HG03342 (cell line): ENCODE measurements around the gene NFATC1.

ENCODE experiments used
- ATAC-seq: cut with Tn5 transposase; IDR thresholded peaks from one replicate; pipeline ENCODE4 v1.9.1; 2021; ENCODE audit warnings: mild to moderate bottlenecking, moderate library complexity; ENCODE audit not compliant: unreplicated experiment

The NFATC1 gene

GRCh38 chr18:79395761-79396404 lies at the start of gene NFATC1:
TSS of gene NFATC1 (plus strand) at chr18:79395930. CDS start at chr18:79396225, 295 bp downstream.
- ATAC-seq: no peak

GRCh38 chr18:79345981-79346380 lies 49.7 kb upstream of the NFATC1 start:
- no peak for ATAC-seq

- no peak for ATAC-seq
Measured at GRCh38 chr18:79348066-79348465, 47.7 kb upstream of the NFATC1 start.

GRCh38 chr18:79352432-79352831 lies 43.3 kb upstream of the NFATC1 start:
- ATAC-seq: no peak

- no peak for ATAC-seq
Measured at GRCh38 chr18:79353267-79353666, 42.5 kb upstream of the NFATC1 start.

- ATAC-seq: no peak
Measured at GRCh38 chr18:79354350-79354749, 41.4 kb upstream of the NFATC1 start.

- ATAC-seq: peak; percentile 38
Measured at GRCh38 chr18:79355433-79356335, 40.0 kb upstream of the NFATC1 start.

- ATAC-seq: peak; percentile 96
Measured at GRCh38 chr18:79356435-79356834, 39.3 kb upstream of the NFATC1 start.

- no peak for ATAC-seq
Measured at GRCh38 chr18:79360933-79361332, 34.8 kb upstream of the NFATC1 start.

GRCh38 chr18:79361766-79362522 lies 33.8 kb upstream of the NFATC1 start:
- ATAC-seq: no peak

GRCh38 chr18:79365701-79366100 lies 30.0 kb upstream of the NFATC1 start:
- no peak for ATAC-seq

- no peak for ATAC-seq
Measured at GRCh38 chr18:79366177-79367094, 29.3 kb upstream of the NFATC1 start.

- ATAC-seq: no peak
Measured at GRCh38 chr18:79367480-79367879, 28.2 kb upstream of the NFATC1 start.

GRCh38 chr18:79367989-79368388 lies 27.7 kb upstream of the NFATC1 start:
- ATAC-seq: no peak

- ATAC-seq: no peak
Measured at GRCh38 chr18:79368681-79369080, 27.0 kb upstream of the NFATC1 start.

- peak; percentile 33 for ATAC-seq
Measured at GRCh38 chr18:79371561-79372121, 24.1 kb upstream of the NFATC1 start.

- no peak for ATAC-seq
Measured at GRCh38 chr18:79372461-79372860, 23.3 kb upstream of the NFATC1 start.

GRCh38 chr18:79372991-79373390 lies 22.7 kb upstream of the NFATC1 start:
- ATAC-seq: no peak

GRCh38 chr18:79373736-79374135 lies 22.0 kb upstream of the NFATC1 start:
- no peak for ATAC-seq
